Gastrocnemius medialis (tissue), 4 donors: ENCODE results near the gene GPR137. TPM values are rescaled to one million over a fixed set of nuclear protein-coding genes. Genes with fewer than 3 reads are reported as not detected.
"Not testable (repeated sequence)": the region's sequence is repeated elsewhere in the genome, so short reads cannot be mapped to it uniquely, and the experiment has no call there.

ENCODE experiments used
- ATAC-seq, 2 donors: fragments of 150-250 bp; one replicate each; pipeline ENCODE4 v1.9.1; 2016
- DNase-seq, 2 donors: peaks; one replicate each; pipeline ENCODE4 v3.0.0-alpha.2; 2019
- H3K27ac ChIP-seq, 4 donors: fragments of 200-600 bp; sonication (generic); 1 replicate in 1 of 4; 2 replicates in 3 of 4; pipeline ENCODE4 v1.5.1; 2016 to 2018; ENCODE audit warnings: mild to moderate bottlenecking in 2 of 4, moderate library complexity in 1 of 4
- H3K27me3 ChIP-seq, 3 donors: fragments of 200-600 bp; sonication (generic) in 2 of 3; 1 replicate in 1 of 3; 2 replicates in 2 of 3; pipeline versions ENCODE4 v1.5.1 to v1.6.0; 2016 to 2019; ENCODE audit warnings: mild to moderate bottlenecking in 1 of 3, moderate library complexity in 1 of 3
- H3K36me3 ChIP-seq, 2 donors: fragments of 200-600 bp; sonication (generic) in 1 of 2; one replicate each; pipeline ENCODE4 v1.5.1; 2017 to 2018
- H3K4me1 ChIP-seq, 2 donors: fragments of 200-600 bp; sonication (generic) in 1 of 2; one replicate each; pipeline ENCODE4 v1.5.1; 2016 to 2017; ENCODE audit warnings: mild to moderate bottlenecking in 2 of 2
- H3K4me3 ChIP-seq, 4 donors: fragments of 200-600 bp; sonication (generic) in 3 of 4; 1 replicate in 1 of 4; 2 replicates in 3 of 4; pipeline ENCODE4 v1.5.1; 2016 to 2019; ENCODE audit warnings: mild to moderate bottlenecking in 2 of 4
- H3K9me3 ChIP-seq, 3 donors: fragments of 200-600 bp; sonication (generic) in 2 of 3; 1 replicate in 1 of 3; 2 replicates in 2 of 3; pipeline ENCODE4 v1.5.1; 2016 to 2019
- CTCF ChIP-seq, 5 experiments: fragments of 450-650 bp in 3 of 5; fragments of 200-600 bp in 2 of 5; sonication (generic) in 2 of 5; IDR thresholded peaks in 4 of 5; conservative IDR thresholded peaks in 1 of 5; 1 replicate in 4 of 5; 2 replicates in 1 of 5; pipeline ENCODE4 v1.5.1; 2016 to 2019; ENCODE audit warnings: antibody characterized with exemption in 5 of 5, mild to moderate bottlenecking in 3 of 5, moderate library complexity in 3 of 5
- POLR2A ChIP-seq, 2 donors: fragments of 450-650 bp; IDR thresholded peaks; one replicate each; pipeline ENCODE4 v1.6.1; 2017; ENCODE audit warnings: antibody characterized with exemption in 2 of 2, mild to moderate bottlenecking in 2 of 2, moderate library complexity in 2 of 2
- in situ Hi-C, 4 donors: fragments of 200-750 bp; cut with MboI; loops; one replicate each; pipeline versions ENCODE4 v1.15.0 to v1.8.0; 2017; ENCODE audit warnings: low sequenced_read_pairs in 4 of 4
- intact Hi-C: fragments of 100-400 bp; cut with DNase I; formaldehyde crosslinking; loops from one replicate; pipeline ENCODE4 v1.15.1; 2023; ENCODE audit warnings: low total_unique reads
- total RNA-seq, 4 donors: library from RNA; depleted of rRNA; stranded (reverse); fragments of >200 nt; gene quantifications; one replicate each; pipeline versions ENCODE4 v1.1.0 to v1.2.3, GENCODE V29; 2016

Gene GPR137
- total RNA-seq, 4 donors from 2014 or later, result 13.8 to 28.9 (median 20.4) TPM

- Histone ChIP-seq H3K36me3 (peaks cover 0 to 27% of the 10 kb centered on the region in 2 donors), H3K27me3 (no peaks in the 10 kb centered on the region), H3K4me3 (peak overlapping the region in 2 of 4 donors; percentile 20 to 27), H3K9me3 (no peaks in the 10 kb centered on the region), H3K27ac (peak overlapping the region; percentile 71 to 85 (median 75)), H3K4me1 (peaks cover 38 to 47% of the 10 kb centered on the region in 2 donors)
- in situ Hi-C loops (no loop called here), intact Hi-C loops (no loop called here)
- ATAC-seq (no peak), DNase-seq (no peak)
- TF ChIP-seq CTCF (IDR thresholded peaks at IDR 0.05 in 4 of 5, conservative IDR thresholded peaks at IDR 0.05 in 1 of 5), result no peak
- no peak for TF ChIP-seq POLR2A (IDR thresholded peaks at IDR 0.05)
Observed at GRCh38 chr11:64314146-64314804, 28.6 kb downstream of the GPR137 start.

- Histone ChIP-seq H3K9me3 (no peaks in the 10 kb centered on the region), H3K4me3 (no peak overlapping the region), H3K36me3 (peaks cover 0 to 29% of the 10 kb centered on the region in 2 donors), H3K4me1 (peaks cover 39 to 47% of the 10 kb centered on the region in 2 donors), H3K27me3 (no peaks in the 10 kb centered on the region), H3K27ac (peak overlapping the region in 3 of 4 donors; percentile 71 to 85 (median 73))
- in situ Hi-C loops, result no loop called here
- DNase-seq (no peak), ATAC-seq (no peak)
- intact Hi-C loops, result no loop called here
- TF ChIP-seq POLR2A (IDR thresholded peaks at IDR 0.05) (no peak), CTCF (IDR thresholded peaks at IDR 0.05 in 4 of 5, conservative IDR thresholded peaks at IDR 0.05 in 1 of 5) (no peak)
Observed at GRCh38 chr11:64314805-64315561, 29.3 kb downstream of the GPR137 start.

GRCh38 chr11:64315667-64316526 lies 30.2 kb downstream of the GPR137 start:
- Histone ChIP-seq H3K4me1 (peaks cover 37 to 47% of the 10 kb centered on the region in 2 donors), H3K27ac (peak overlapping the region; percentile 88 to 98 (median 94)), H3K4me3 (peak overlapping the region in 1 of 4 donors; percentile 99), H3K36me3 (peaks cover 0 to 38% of the 10 kb centered on the region in 2 donors)
- ATAC-seq, H3K27me3 ChIP-seq, DNase-seq, H3K9me3 ChIP-seq, in situ Hi-C loops, intact Hi-C loops: not testable (repeated sequence)

GRCh38 chr11:64316672-64317324 lies 31.1 kb downstream of the GPR137 start:
- ATAC-seq, result peak in 1 of 2 donors; percentile 0
- intact Hi-C loops, result loop anchor here (1.0 kb wide), 1 partner anchor 46 kb away; no protein-coding TSS in a partner anchor

More at GRCh38 chr11:64316672-64317324, 31.1 kb downstream of the GPR137 start:
- TF ChIP-seq POLR2A (IDR thresholded peaks at IDR 0.05), result no peak
- no peak for TF ChIP-seq CTCF (IDR thresholded peaks at IDR 0.05 in 4 of 5, conservative IDR thresholded peaks at IDR 0.05 in 1 of 5)
- Histone ChIP-seq H3K9me3 (no peaks in the 10 kb centered on the region), H3K27ac (peak overlapping the region; percentile 88 to 98 (median 94)), H3K36me3 (peaks cover 0 to 44% of the 10 kb centered on the region in 2 donors), H3K27me3 (no peaks in the 10 kb centered on the region), H3K4me1 (peaks cover 35 to 47% of the 10 kb centered on the region in 2 donors), H3K4me3 (peak overlapping the region; percentile 73 to 99 (median 91))
- in situ Hi-C loops, result no loop called here
- peak in 1 of 2 donors; percentile 42 for DNase-seq
